Adrenal gland (tissue), 5 donors: ENCODE results near the gene TOP3B.

ENCODE experiments used
- POLR2A ChIP-seq, 2 donors: fragments of 450-650 bp; IDR thresholded peaks; one replicate each; pipeline ENCODE4 v1.6.1; 2017; ENCODE audit warnings: antibody characterized with exemption in 2 of 2, mild to moderate bottlenecking in 2 of 2, moderate library complexity in 1 of 2
- TF ChIP-seq, protein P1 (sequence below), 6 experiments: fragments of 450-650 bp in 4 of 6; fragments of 200-600 bp in 2 of 6; sonication (generic) in 1 of 6; IDR thresholded peaks; 1 replicate in 5 of 6; 2 replicates in 1 of 6; pipeline versions ENCODE4 v1.5.1 to v1.8.0; 2016 to 2021; ENCODE audit warnings: antibody characterized with exemption in 6 of 6, mild to moderate bottlenecking in 2 of 6, moderate library complexity in 1 of 6
- donor health status: DM: no; HTN: no; CAD: no.

DNA sequence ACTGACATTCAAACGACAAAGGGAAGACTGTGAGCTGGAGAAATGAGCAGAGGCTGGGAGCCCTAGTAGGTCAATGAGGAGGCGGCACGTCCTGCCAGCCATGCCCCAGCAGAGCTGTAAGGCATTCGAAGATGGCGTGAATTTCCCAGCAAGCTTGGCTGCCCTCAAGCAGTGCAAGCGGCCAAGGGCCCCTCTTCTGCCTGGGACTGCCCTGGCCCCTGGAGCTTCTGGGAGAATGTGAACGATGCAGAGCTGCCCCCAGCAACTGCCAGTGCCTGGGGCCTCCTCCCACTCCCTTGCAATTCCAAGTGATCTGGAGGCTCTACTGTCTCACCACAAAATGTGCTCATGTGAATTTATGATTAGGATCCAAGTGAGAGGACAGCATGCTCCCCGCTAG is 34.2 kb downstream of the TOP3B start:
- TF ChIP-seq, protein P1, sequence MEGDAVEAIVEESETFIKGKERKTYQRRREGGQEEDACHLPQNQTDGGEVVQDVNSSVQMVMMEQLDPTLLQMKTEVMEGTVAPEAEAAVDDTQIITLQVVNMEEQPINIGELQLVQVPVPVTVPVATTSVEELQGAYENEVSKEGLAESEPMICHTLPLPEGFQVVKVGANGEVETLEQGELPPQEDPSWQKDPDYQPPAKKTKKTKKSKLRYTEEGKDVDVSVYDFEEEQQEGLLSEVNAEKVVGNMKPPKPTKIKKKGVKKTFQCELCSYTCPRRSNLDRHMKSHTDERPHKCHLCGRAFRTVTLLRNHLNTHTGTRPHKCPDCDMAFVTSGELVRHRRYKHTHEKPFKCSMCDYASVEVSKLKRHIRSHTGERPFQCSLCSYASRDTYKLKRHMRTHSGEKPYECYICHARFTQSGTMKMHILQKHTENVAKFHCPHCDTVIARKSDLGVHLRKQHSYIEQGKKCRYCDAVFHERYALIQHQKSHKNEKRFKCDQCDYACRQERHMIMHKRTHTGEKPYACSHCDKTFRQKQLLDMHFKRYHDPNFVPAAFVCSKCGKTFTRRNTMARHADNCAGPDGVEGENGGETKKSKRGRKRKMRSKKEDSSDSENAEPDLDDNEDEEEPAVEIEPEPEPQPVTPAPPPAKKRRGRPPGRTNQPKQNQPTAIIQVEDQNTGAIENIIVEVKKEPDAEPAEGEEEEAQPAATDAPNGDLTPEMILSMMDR (IDR thresholded peaks at IDR 0.05) = no peak
- no peak for TF ChIP-seq POLR2A (IDR thresholded peaks at IDR 0.05)
